Lung (tissue), 12 donors: ENCODE data around the gene COX20. TPM values are rescaled to one million over a fixed set of nuclear protein-coding genes. Genes with fewer than 3 reads are reported as not detected.

Experiments used
- ATAC-seq: fragments of 200-7000 bp; cut with Tn5 transposase; one replicate; pipeline ENCODE4 v1.9.1; 2020; ENCODE audit warnings: moderate number of reproducible peaks; ENCODE audit not compliant: insufficient read depth, low FRiP score
- DNase-seq, 3 donors: peaks; one replicate each; pipeline ENCODE4 v3.0.0-alpha.2; 2013 to 2017
- H3K27ac ChIP-seq, 2 donors: one replicate each; pipeline ENCODE4 v1.5.1; 2013; ENCODE audit warnings: mild to moderate bottlenecking in 2 of 2, moderate library complexity in 2 of 2, control low read depth in 1 of 2, inconsistent platforms in 1 of 2, low read depth in 1 of 2, low read length in 1 of 2
- H3K27me3 ChIP-seq, 3 donors: one replicate each; pipeline ENCODE4 v1.5.1; 2013; ENCODE audit warnings: low read length in 2 of 3; ENCODE audit not compliant: control insufficient read depth in 3 of 3, insufficient read depth in 3 of 3
- H3K36me3 ChIP-seq, 4 donors: one replicate each; pipeline ENCODE4 v1.5.1; 2013; ENCODE audit warnings: low read length in 4 of 4, mild to moderate bottlenecking in 1 of 4, moderate library complexity in 1 of 4; ENCODE audit not compliant: control insufficient read depth in 4 of 4, insufficient read depth in 4 of 4
- H3K4me1 ChIP-seq, 5 donors: one replicate each; pipeline ENCODE4 v1.5.1; 2013; ENCODE audit warnings: low read length in 5 of 5, mild to moderate bottlenecking in 2 of 5, moderate library complexity in 1 of 5; ENCODE audit not compliant: control insufficient read depth in 5 of 5, insufficient read depth in 5 of 5
- H3K4me3 ChIP-seq: one replicate; pipeline ENCODE4 v1.5.1; 2013; ENCODE audit warnings: mild to moderate bottlenecking, control low read depth, moderate library complexity
- H3K9ac ChIP-seq, 2 donors: one replicate each; pipeline ENCODE4 v1.5.1; 2013; ENCODE audit warnings: low read length in 2 of 2, control low read depth in 1 of 2; ENCODE audit not compliant: insufficient read depth in 1 of 2
- H3K9me3 ChIP-seq, 4 donors: one replicate each; pipeline ENCODE4 v1.5.1; 2013; ENCODE audit warnings: low read length in 3 of 4, mild to moderate bottlenecking in 1 of 4, moderate library complexity in 1 of 4; ENCODE audit not compliant: control insufficient read depth in 4 of 4, insufficient read depth in 3 of 4
- WGBS, 2 donors: extraction: QIAGEN DNeasy Blood & Tissue Kit; methylation state at CpG; one replicate each; pipeline ENCODE4 v1.1.7; 2013; 5-methylcytosine and 5-hydroxymethylcytosine counted together
- polyA plus RNA-seq, 2 donors: library from polyadenylated mRNA; stranded (reverse); fragments of 200-250 nt; gene quantifications; one replicate each; pipeline ENCODE4 v1.2.1, GENCODE V29; 2013
- total RNA-seq, 2 donors: library from RNA; depleted of rRNA in 1 of 2; stranded (reverse); fragments of >200 nt in 1 of 2; gene quantifications; one replicate each; pipeline ENCODE4 v1.2.1, GENCODE V29; 2014 to 2021
- TF ChIP-seq, protein P1 (sequence below): IDR thresholded peaks from 2 replicates; pipeline ENCODE4 v1.5.1; 2012; ENCODE audit warnings: mild to moderate bottlenecking; ENCODE audit errors: control extremely low read depth, extremely low read depth
- donor health status: control.
- donor health status: control.
- donor health status: Bipolar disorder and iron deficiency.
- donor health status: healthy.
- donor health status: DM: yes; HTN: yes; CAD: no.

The COX20 gene
- total and polyA plus RNA-seq, 4 donors = 23.4 to 53.2 (median 31.3) TPM

DNA sequence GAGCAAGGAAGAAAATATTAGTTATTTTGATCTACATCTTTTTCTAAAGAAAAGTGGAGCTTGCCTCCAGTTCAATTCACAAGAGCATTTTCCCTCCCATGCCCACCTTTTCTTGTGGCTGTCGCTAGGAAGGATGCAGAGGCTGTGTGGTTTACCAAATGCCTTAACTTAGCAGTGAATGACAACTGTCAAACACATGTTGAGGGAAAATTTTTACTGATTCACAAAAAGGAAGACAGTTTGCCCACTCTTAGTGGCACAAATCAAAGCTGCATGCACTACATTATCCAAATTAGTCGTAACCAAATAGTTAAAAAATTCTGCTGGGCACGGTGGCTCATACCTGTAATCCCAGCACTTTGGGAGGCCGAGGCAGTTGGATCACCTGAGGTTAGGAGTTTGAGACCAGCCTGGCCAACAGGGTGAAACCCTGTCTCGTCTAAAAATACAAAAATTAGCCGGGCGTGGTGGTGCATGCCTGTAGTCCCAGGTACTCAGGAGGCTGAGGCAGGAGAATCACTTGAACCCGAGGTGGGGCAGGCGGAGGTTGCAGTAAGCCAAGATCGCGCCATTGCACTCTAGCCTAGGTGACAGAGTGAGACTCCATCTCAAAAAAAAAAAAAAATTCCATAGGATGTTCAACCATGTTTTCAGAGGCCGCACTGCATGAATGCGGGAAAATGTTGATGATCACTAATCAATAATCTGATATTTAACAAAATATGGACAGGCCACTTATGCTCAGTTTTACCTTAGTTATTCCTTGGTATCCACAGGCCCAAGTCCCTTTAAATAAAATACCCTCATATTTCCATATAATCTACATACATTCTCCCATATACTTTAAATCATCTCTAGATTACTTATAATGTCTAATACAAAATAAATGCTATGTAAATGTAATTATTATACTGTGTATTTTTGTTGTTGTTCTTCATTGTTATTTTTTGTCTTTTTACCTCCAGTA lies 9.0 kb downstream of the COX20 start:
- WGBS, 2 donors = 88 to 93% methylated on average over 13 of the region's 13 CpGs
- H3K36me3 ChIP-seq = peaks cover 13 to 41% (median 31%) of the 10 kb centered on the region in 4 donors
- DNase-seq (no peak), ATAC-seq (no peak)
- H3K9ac ChIP-seq = no peak overlapping the region
- no peaks in the 10 kb centered on the region for H3K27me3 ChIP-seq
- TF ChIP-seq, protein P1, sequence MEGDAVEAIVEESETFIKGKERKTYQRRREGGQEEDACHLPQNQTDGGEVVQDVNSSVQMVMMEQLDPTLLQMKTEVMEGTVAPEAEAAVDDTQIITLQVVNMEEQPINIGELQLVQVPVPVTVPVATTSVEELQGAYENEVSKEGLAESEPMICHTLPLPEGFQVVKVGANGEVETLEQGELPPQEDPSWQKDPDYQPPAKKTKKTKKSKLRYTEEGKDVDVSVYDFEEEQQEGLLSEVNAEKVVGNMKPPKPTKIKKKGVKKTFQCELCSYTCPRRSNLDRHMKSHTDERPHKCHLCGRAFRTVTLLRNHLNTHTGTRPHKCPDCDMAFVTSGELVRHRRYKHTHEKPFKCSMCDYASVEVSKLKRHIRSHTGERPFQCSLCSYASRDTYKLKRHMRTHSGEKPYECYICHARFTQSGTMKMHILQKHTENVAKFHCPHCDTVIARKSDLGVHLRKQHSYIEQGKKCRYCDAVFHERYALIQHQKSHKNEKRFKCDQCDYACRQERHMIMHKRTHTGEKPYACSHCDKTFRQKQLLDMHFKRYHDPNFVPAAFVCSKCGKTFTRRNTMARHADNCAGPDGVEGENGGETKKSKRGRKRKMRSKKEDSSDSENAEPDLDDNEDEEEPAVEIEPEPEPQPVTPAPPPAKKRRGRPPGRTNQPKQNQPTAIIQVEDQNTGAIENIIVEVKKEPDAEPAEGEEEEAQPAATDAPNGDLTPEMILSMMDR = no peak
- H3K4me3 ChIP-seq = no peak overlapping the region
- H3K27ac ChIP-seq = no peak overlapping the region
- H3K9me3 ChIP-seq = no peaks in the 10 kb centered on the region
- peaks cover 0 to 11% (median 2%) of the 10 kb centered on the region in 5 donors for H3K4me1 ChIP-seq

DNA sequence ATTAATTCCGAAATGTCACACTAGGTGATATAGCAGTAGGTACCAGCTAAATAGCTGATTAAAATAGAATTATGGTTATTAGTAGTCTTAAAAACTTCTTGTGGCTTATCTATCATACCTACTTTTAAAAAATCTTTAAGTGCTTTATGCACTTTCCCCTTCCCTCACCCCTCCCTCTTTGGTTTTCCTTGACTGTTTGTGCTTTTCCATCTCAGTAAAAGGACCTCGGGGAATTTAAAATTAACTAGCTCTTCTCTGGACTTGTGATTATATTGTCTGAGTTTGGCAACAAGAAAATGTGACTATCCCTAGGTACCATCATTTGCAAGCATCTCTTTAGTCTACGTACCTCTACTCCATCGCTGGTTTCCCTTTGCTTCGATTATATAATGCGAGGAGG lies 11.2 kb downstream of the COX20 start:
- peaks cover 15 to 48% (median 39%) of the 10 kb centered on the region in 4 donors for H3K36me3 ChIP-seq
- DNase-seq (no peak), ATAC-seq (no peak)
- peaks cover 0 to 5% (median 0%) of the 10 kb centered on the region in 5 donors for H3K4me1 ChIP-seq
- no peaks in the 10 kb centered on the region for H3K27me3 ChIP-seq
- H3K4me3 ChIP-seq = no peak overlapping the region
- no peaks in the 10 kb centered on the region for H3K9me3 ChIP-seq
- H3K27ac ChIP-seq = no peak overlapping the region
- TF ChIP-seq, protein P1 = no peak
- 91 to 94% methylated on average over 6 of the region's 6 CpGs for WGBS, 2 donors
- no peak overlapping the region for H3K9ac ChIP-seq

DNA sequence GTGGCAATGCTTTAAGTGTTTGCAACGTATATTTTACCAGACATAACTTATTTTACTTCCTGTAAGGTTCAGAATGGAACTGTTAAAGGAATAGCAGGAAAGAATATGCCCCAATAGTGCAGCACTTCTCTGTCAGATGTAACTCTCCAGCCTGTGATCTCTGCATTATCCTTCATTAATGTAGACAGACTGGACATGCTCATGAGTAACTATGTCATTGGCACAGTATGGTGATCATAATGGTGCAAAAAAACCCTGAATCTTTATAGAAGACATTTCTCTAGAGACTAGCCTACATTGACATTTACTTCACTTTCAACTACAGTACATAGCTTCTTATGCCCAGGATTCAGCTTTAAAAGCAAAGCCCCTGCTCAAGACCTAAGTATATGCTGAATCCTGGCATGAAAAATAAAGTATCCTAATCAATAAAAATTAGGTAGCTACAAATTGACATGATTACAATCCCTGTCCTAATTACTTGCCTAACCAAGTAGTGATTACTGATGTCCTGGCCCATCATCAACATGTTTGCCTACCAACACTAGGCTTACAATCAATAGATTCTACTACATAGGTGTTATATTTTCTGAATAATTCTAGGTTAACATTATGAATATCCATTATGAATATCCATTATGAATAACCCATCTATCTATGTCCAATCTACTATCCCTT lies 13.9 kb downstream of the COX20 start:
- H3K9me3 ChIP-seq = no peaks in the 10 kb centered on the region
- 23 to 28% methylated on average over 1 of the region's 1 CpG for WGBS, 2 donors
- TF ChIP-seq, protein P1 = no peak
- H3K4me3 ChIP-seq = no peak overlapping the region
- H3K4me1 ChIP-seq = peaks cover 0 to 7% (median 0%) of the 10 kb centered on the region in 5 donors
- H3K9ac ChIP-seq = no peak overlapping the region
- no peak for ATAC-seq
- H3K27ac ChIP-seq = no peak overlapping the region
- H3K27me3 ChIP-seq = no peaks in the 10 kb centered on the region
- DNase-seq = no peak
- H3K36me3 ChIP-seq = peaks cover 10 to 56% (median 41%) of the 10 kb centered on the region in 4 donors
